Esophagus muscularis mucosa (tissue), 4 donors: ENCODE results near the gene LAMA3. TPM values are rescaled to one million over a fixed set of nuclear protein-coding genes. Genes with fewer than 3 reads are reported as not detected.
A peak's percentile ranks its signal among the peaks of the same experiment; 100 is the strongest.
"Not testable (repeated sequence)": the region's sequence is repeated elsewhere in the genome, so short reads cannot be mapped to it uniquely, and the experiment has no call there.

Experiments used
- DNase-seq: peaks from one replicate; pipeline ENCODE4 v3.0.0-alpha.2; 2017; ENCODE audit errors: extremely low spot score
- H3K27ac ChIP-seq, 4 donors: fragments of 200-600 bp; sonication (generic); replicated peaks in 1 of 4; 1 replicate in 3 of 4; 2 replicates in 1 of 4; pipeline ENCODE4 v1.5.1; 2016 to 2019; ENCODE audit warnings: mild to moderate bottlenecking in 1 of 4
- H3K27me3 ChIP-seq, 4 donors: fragments of 200-600 bp; sonication (generic); one replicate each; pipeline versions ENCODE4 v1.5.1 to v1.6.0; 2016 to 2019
- H3K36me3 ChIP-seq, 4 donors: fragments of 200-600 bp; sonication (generic); one replicate each; pipeline ENCODE4 v1.5.1; 2016 to 2019
- H3K4me1 ChIP-seq, 4 donors: fragments of 200-600 bp; sonication (generic); one replicate each; pipeline ENCODE4 v1.5.1; 2016 to 2019
- H3K4me3 ChIP-seq, 4 donors: fragments of 200-600 bp; sonication (generic); 1 replicate in 2 of 4; 2 replicates in 2 of 4; pipeline ENCODE4 v1.5.1; 2016 to 2019; ENCODE audit warnings: mild to moderate bottlenecking in 4 of 4, moderate library complexity in 1 of 4
- H3K9me3 ChIP-seq, 4 donors: fragments of 200-600 bp; sonication (generic); 1 replicate in 3 of 4; 2 replicates in 1 of 4; pipeline ENCODE4 v1.5.1; 2016 to 2019
- EP300 ChIP-seq: sonication (generic); formaldehyde crosslinking; IDR thresholded peaks from one replicate; pipeline ENCODE4 v1.6.1; 2017; ENCODE audit warnings: antibody characterized with exemption
- POLR2A ChIP-seq: fragments of 450-650 bp; IDR thresholded peaks from one replicate; pipeline ENCODE4 v1.6.1; 2017; ENCODE audit warnings: antibody characterized with exemption, moderate library complexity, mild to moderate bottlenecking, low read depth
- POLR2AphosphoS5 ChIP-seq, 2 donors: sonication (generic); formaldehyde crosslinking; IDR thresholded peaks; one replicate each; pipeline ENCODE4 v1.6.1; 2017; ENCODE audit warnings: antibody characterized with exemption in 2 of 2
- WGBS: methylation state at CpG from one replicate; pipeline ENCODE4 v1.1.5; 2018; 5-methylcytosine and 5-hydroxymethylcytosine counted together
- intact Hi-C: fragments of 100-400 bp; cut with DNase I; formaldehyde crosslinking; loops from one replicate; pipeline ENCODE4 v1.15.1; 2023
- total RNA-seq, 4 donors: library from RNA; depleted of rRNA; stranded (reverse); fragments of >200 nt; gene quantifications; one replicate each; pipeline versions ENCODE4 v1.1.0 to v1.2.1, GENCODE V29; 2016
- TF ChIP-seq, protein P1 (sequence below), 3 experiments: fragments of 200-600 bp in 2 of 3; fragments of 450-650 bp in 1 of 3; sonication (generic) in 2 of 3; IDR thresholded peaks; one replicate each; pipeline ENCODE4 v1.5.1; 2017 to 2019; ENCODE audit warnings: antibody characterized with exemption in 3 of 3, mild to moderate bottlenecking in 2 of 3, moderate library complexity in 1 of 3

The LAMA3 gene
- total RNA-seq, 4 donors from 2014 or later = 7.5 to 12.9 (median 11.7) TPM

GRCh38 chr18:23738151-23738550 lies 48.9 kb downstream of the LAMA3 start:
- DNase-seq = peak; percentile 55
- H3K27ac ChIP-seq = no peak overlapping the region
- TF ChIP-seq, protein P1, sequence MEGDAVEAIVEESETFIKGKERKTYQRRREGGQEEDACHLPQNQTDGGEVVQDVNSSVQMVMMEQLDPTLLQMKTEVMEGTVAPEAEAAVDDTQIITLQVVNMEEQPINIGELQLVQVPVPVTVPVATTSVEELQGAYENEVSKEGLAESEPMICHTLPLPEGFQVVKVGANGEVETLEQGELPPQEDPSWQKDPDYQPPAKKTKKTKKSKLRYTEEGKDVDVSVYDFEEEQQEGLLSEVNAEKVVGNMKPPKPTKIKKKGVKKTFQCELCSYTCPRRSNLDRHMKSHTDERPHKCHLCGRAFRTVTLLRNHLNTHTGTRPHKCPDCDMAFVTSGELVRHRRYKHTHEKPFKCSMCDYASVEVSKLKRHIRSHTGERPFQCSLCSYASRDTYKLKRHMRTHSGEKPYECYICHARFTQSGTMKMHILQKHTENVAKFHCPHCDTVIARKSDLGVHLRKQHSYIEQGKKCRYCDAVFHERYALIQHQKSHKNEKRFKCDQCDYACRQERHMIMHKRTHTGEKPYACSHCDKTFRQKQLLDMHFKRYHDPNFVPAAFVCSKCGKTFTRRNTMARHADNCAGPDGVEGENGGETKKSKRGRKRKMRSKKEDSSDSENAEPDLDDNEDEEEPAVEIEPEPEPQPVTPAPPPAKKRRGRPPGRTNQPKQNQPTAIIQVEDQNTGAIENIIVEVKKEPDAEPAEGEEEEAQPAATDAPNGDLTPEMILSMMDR (IDR thresholded peaks at IDR 0.05) = no peak
- TF ChIP-seq POLR2A (no peak), EP300 (no peak), POLR2AphosphoS5 (IDR thresholded peaks at IDR 0.05) (no peak)
- H3K27me3 ChIP-seq = no peaks in the 10 kb centered on the region
- H3K4me3 ChIP-seq = no peak overlapping the region
- intact Hi-C loops = no loop called here
- H3K9me3 ChIP-seq = no peaks in the 10 kb centered on the region
- 74% methylated on average over 5 of the region's 5 CpGs for WGBS
- peaks cover 0 to 23% (median 11%) of the 10 kb centered on the region in 4 donors for H3K4me1 ChIP-seq
- H3K36me3 ChIP-seq = peaks cover 0 to 6% (median 0%) of the 10 kb centered on the region in 4 donors

DNA sequence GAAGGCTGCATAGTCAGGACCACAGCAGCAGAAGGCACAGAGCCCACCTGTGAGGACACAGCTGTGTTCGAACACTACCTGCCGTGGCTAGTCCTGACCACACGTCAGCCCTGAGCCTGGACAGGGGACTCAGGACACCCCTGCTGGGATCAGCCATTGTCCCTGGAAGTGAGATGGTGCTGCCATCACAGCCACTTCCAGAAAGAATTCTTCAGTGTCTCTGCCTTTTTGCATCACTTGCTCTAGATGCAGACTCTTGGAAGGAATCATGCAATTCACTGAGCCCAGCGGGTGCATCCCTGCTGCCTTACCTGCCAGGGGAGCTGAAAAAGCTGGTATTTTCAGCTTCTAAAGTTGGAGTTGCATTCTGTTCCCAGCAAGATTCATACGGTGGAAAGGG lies 49.3 kb downstream of the LAMA3 start:
- Histone ChIP-seq H3K4me3 (no peak overlapping the region), H3K27me3 (no peaks in the 10 kb centered on the region), H3K36me3 (peaks cover 0 to 6% (median 0%) of the 10 kb centered on the region in 4 donors), H3K4me1 (peaks cover 0 to 23% (median 11%) of the 10 kb centered on the region in 4 donors), H3K9me3 (no peaks in the 10 kb centered on the region), H3K27ac (no peak overlapping the region)
- TF ChIP-seq POLR2A (no peak), EP300 (no peak)
- intact Hi-C loops = no loop called here
- DNase-seq = peak; percentile 74
- 75% methylated on average over 5 of the region's 5 CpGs for WGBS

- WGBS = 47% methylated on average over 4 of the region's 4 CpGs
- intact Hi-C loops = no loop called here
- H3K27ac ChIP-seq = no peak overlapping the region
- H3K9me3 ChIP-seq = no peaks in the 10 kb centered on the region
- no peak overlapping the region for H3K4me3 ChIP-seq
- H3K4me1 ChIP-seq = peaks cover 0 to 23% (median 13%) of the 10 kb centered on the region in 4 donors
- peak; percentile 53 for DNase-seq
- TF ChIP-seq POLR2AphosphoS5 (IDR thresholded peaks at IDR 0.05) (no peak), EP300 (no peak), POLR2A (no peak)
- TF ChIP-seq, protein P1 (IDR thresholded peaks at IDR 0.05) = no peak
- no peaks in the 10 kb centered on the region for H3K27me3 ChIP-seq
- no peaks in the 10 kb centered on the region for H3K36me3 ChIP-seq
Measured at GRCh38 chr18:23740105-23740830, 51.0 kb downstream of the LAMA3 start.

DNA sequence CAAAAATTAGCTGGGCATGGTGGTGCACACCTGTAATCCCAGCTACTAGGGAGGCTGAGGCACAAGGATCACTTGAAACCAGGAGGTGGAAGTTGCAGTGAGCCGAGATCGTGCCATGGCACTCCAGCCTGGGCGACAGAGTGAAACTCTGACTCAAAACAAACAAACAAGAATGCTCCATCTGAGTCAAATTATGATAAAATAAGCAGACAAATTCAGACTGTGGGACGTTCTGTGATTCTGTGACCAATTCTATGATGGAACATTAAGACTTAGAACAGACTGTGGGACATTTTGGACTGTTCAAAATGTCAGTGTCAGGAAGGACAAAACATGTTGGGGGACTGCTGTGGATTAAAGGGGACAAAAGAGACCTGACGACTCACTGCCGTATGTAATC lies 52.7 kb downstream of the LAMA3 start:
- H3K27ac ChIP-seq, H3K9me3 ChIP-seq, H3K36me3 ChIP-seq, H3K4me3 ChIP-seq, intact Hi-C loops, H3K27me3 ChIP-seq: not testable (repeated sequence)
- DNase-seq = peak; percentile 47
- peaks cover 0 to 23% (median 13%) of the 10 kb centered on the region in 4 donors for H3K4me1 ChIP-seq
- 92% methylated on average over 6 of the region's 6 CpGs for WGBS

GRCh38 chr18:23743733-23744333 lies 54.6 kb downstream of the LAMA3 start:
- Histone ChIP-seq H3K9me3 (no peaks in the 10 kb centered on the region), H3K4me1 (peaks cover 0 to 17% (median 11%) of the 10 kb centered on the region in 4 donors), H3K27me3 (no peaks in the 10 kb centered on the region), H3K27ac (no peak overlapping the region), H3K36me3 (no peaks in the 10 kb centered on the region), H3K4me3 (no peak overlapping the region)
- intact Hi-C loops = no loop called here
- peak; percentile 31 for DNase-seq
- TF ChIP-seq POLR2AphosphoS5 (IDR thresholded peaks at IDR 0.05) (no peak), POLR2A (no peak), EP300 (no peak)
- TF ChIP-seq, protein P1 (IDR thresholded peaks at IDR 0.05) = no peak
- 63% methylated on average over 4 of the region's 4 CpGs for WGBS
